Measurements from ENCODE around the gene TRIM47. TPM values are rescaled to one million over a fixed set of nuclear protein-coding genes. Genes with fewer than 3 reads are reported as not detected.

TRIM47 gene
- total and polyA plus RNA-seq, 2 experiments from 2014 or later = 13.0 to 36.9 TPM

DNA sequence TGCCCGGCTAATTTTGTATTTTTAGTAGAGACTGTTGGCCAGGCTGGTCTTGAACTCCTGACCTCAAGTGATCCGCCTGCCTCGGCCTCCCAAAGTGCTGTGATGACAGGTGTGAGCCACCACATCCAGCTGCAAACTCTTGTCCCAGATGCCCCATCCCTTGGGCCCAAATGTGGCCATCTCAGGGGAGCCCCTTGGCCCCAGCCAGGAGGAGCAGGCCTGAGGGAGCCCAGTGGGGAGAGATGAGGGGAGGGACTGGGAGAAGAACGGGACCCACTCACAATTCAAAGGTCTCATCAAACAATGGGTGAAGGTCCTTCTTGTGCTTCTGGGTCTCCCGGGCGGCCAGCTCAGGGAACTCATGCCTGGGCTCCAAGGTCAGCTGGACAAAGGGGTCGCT, 48.6 kb downstream of the TRIM47 start:
- no peaks in the 10 kb centered on the region for H4K20me1 ChIP-seq (ENCODE audit: insufficient read depth, poor library complexity, severe bottlenecking)
- H2AFZ ChIP-seq = no peak overlapping the region
- 95% methylated on average over 7 of the region's 7 CpGs for WGBS (ENCODE audit: low lambda C conversion rate, missing lambda C conversion rate)
- H3K36me3 ChIP-seq (replicated peaks; ENCODE audit: insufficient read depth, low read depth) = no peaks in the 10 kb centered on the region
- peaks cover 22% of the 10 kb centered on the region for H3K4me1 ChIP-seq (ENCODE audit: insufficient read depth)
- H3K27ac ChIP-seq = no peak overlapping the region
- no peaks in the 10 kb centered on the region for H3K79me2 ChIP-seq
- no peaks in the 10 kb centered on the region for H3K27me3 ChIP-seq
- DNase-seq (ENCODE audit: low spot score) = no peak
- H3K9me2 ChIP-seq (replicated peaks; ENCODE audit: insufficient read depth) = no peaks in the 10 kb centered on the region
- no peak overlapping the region for H3K4me2 ChIP-seq
- no peaks in the 10 kb centered on the region for H3K9me3 ChIP-seq (ENCODE audit: low read depth)
- H3K4me3 ChIP-seq = no peak overlapping the region
- TF ChIP-seq EZH2 (IDR thresholded peaks at IDR 0.05; ENCODE audit: borderline replicate concordance) = no peak
- no peak for TF ChIP-seq EZH2phosphoT487 (IDR thresholded peaks at IDR 0.05; ENCODE audit: low read depth, severe bottlenecking, unreplicated experiment)
- TF ChIP-seq, protein P1, sequence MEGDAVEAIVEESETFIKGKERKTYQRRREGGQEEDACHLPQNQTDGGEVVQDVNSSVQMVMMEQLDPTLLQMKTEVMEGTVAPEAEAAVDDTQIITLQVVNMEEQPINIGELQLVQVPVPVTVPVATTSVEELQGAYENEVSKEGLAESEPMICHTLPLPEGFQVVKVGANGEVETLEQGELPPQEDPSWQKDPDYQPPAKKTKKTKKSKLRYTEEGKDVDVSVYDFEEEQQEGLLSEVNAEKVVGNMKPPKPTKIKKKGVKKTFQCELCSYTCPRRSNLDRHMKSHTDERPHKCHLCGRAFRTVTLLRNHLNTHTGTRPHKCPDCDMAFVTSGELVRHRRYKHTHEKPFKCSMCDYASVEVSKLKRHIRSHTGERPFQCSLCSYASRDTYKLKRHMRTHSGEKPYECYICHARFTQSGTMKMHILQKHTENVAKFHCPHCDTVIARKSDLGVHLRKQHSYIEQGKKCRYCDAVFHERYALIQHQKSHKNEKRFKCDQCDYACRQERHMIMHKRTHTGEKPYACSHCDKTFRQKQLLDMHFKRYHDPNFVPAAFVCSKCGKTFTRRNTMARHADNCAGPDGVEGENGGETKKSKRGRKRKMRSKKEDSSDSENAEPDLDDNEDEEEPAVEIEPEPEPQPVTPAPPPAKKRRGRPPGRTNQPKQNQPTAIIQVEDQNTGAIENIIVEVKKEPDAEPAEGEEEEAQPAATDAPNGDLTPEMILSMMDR (IDR thresholded peaks at IDR 0.05; ENCODE audit: poor library complexity) = no peak

DNA sequence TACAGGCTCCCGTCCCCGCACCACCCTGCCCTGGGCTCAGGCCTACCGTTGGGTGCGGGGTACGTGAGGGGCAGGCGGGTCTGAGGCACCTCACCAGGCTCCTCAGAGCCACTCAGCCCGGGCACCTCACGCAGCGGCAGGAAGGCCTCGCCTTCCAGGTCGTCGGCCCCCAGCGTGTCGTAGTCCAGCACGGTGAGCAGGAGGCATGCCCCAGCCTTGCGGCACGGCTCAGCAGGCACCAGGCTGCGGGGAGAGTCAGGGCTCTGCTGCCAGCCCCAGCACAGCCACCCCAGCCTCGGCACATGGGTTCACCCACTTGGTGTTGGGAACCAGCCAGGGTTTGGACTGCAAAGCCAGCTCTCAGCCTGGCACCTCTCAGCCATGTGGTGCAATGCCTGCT, 49.6 kb downstream of the TRIM47 start:
- Histone ChIP-seq H3K4me3 (no peak overlapping the region), H3K27me3 (no peaks in the 10 kb centered on the region), H3K4me1 (ENCODE audit: insufficient read depth) (peaks cover 27% of the 10 kb centered on the region), H3K9me3 (ENCODE audit: low read depth) (no peaks in the 10 kb centered on the region), H3K79me2 (no peaks in the 10 kb centered on the region), H3K4me2 (no peak overlapping the region), H4K20me1 (ENCODE audit: insufficient read depth, poor library complexity, severe bottlenecking) (no peaks in the 10 kb centered on the region), H2AFZ (no peak overlapping the region), H3K9me2 (replicated peaks; ENCODE audit: insufficient read depth) (no peaks in the 10 kb centered on the region), H3K36me3 (replicated peaks; ENCODE audit: insufficient read depth, low read depth) (no peaks in the 10 kb centered on the region), H3K27ac (no peak overlapping the region)
- TF ChIP-seq EZH2 (IDR thresholded peaks at IDR 0.05; ENCODE audit: borderline replicate concordance) = no peak
- no peak for TF ChIP-seq EZH2phosphoT487 (IDR thresholded peaks at IDR 0.05; ENCODE audit: low read depth, severe bottlenecking, unreplicated experiment)
- TF ChIP-seq, protein P1 (IDR thresholded peaks at IDR 0.05; ENCODE audit: poor library complexity) = no peak
- no peak for DNase-seq (ENCODE audit: low spot score)
- WGBS (ENCODE audit: low lambda C conversion rate, missing lambda C conversion rate) = 94% methylated on average over 19 of the region's 19 CpGs

DNA sequence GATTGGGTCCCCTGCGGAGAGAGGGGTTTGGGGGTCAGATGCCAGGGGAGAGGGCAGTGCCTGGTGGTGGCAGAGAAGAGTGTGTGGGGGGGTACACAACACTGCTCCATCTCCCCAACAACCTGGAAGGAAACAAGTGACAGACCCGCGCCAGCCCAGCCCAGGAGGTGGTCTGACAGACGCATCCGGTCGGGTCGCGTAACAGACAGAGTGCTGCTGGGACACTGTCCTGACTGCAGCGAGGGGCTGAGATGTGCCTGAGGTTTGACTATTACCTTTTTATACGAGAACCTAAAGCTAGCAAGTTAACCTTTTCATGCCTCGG, 50.3 kb downstream of the TRIM47 start:
- peaks cover 27% of the 10 kb centered on the region for H3K4me1 ChIP-seq (ENCODE audit: insufficient read depth)
- H4K20me1 ChIP-seq (ENCODE audit: insufficient read depth, poor library complexity, severe bottlenecking) = no peaks in the 10 kb centered on the region
- no peaks in the 10 kb centered on the region for H3K36me3 ChIP-seq (replicated peaks; ENCODE audit: insufficient read depth, low read depth)
- no peak overlapping the region for H2AFZ ChIP-seq
- H3K27me3 ChIP-seq = no peaks in the 10 kb centered on the region
- DNase-seq (ENCODE audit: low spot score) = no peak
- H3K4me2 ChIP-seq = peak overlapping the region; percentile 57
- no peak overlapping the region for H3K4me3 ChIP-seq
- 71% methylated on average over 11 of the region's 11 CpGs for WGBS (ENCODE audit: low lambda C conversion rate, missing lambda C conversion rate)
- H3K9me2 ChIP-seq (replicated peaks; ENCODE audit: insufficient read depth) = no peaks in the 10 kb centered on the region
- TF ChIP-seq, protein P1 (IDR thresholded peaks at IDR 0.05; ENCODE audit: poor library complexity) = no peak
- TF ChIP-seq EZH2 (IDR thresholded peaks at IDR 0.05; ENCODE audit: borderline replicate concordance) (no peak), EZH2phosphoT487 (IDR thresholded peaks at IDR 0.05; ENCODE audit: low read depth, severe bottlenecking, unreplicated experiment) (no peak)
- no peaks in the 10 kb centered on the region for H3K79me2 ChIP-seq
- H3K9me3 ChIP-seq (ENCODE audit: low read depth) = no peaks in the 10 kb centered on the region
- no peak overlapping the region for H3K27ac ChIP-seq

All from hepatocyte (in vitro differentiated cells).